GM12878 (cell line): ENCODE measurements around the gene SKAP1. TPM values are rescaled to one million over a fixed set of nuclear protein-coding genes. Genes with fewer than 3 reads are reported as not detected.
A peak's percentile ranks its signal among the peaks of the same experiment; 100 is the strongest.

Source experiments
- ATAC-seq: fragments of 200-7000 bp; cut with Tn5 transposase; 3 replicates; pipeline ENCODE4 v1.9.1; 2020; ENCODE audit warnings: mild to moderate bottlenecking, moderate library complexity
- BruUV-seq: library from RNA; stranded (reverse); fragments of 400-500 nt; replicated peaks from 2 replicates; lab custom pipeline; 2021; lab: Mats Ljungman, UMichigan
- CTCF ChIA-PET: fragments of 300-600 bp; sonication (Branson Sonifier 250); formaldehyde crosslinking; extraction: SDS; loops from one replicate; lab custom pipeline; 2021; ENCODE audit warnings: inconsistent platforms; lab: Yijun Ruan, JAX
- POLR2A ChIA-PET: fragments of 350-600 bp; formaldehyde crosslinking; extraction: SDS; loops from one replicate; lab custom pipeline; 2021; ENCODE audit warnings: inconsistent platforms; lab: Charles Lee
- RAD21 ChIA-PET: fragments of 300-600 bp; sonication (Branson Sonifier 250); formaldehyde crosslinking; loops from one replicate; lab custom pipeline; 2023; ENCODE audit warnings: antibody characterized with exemption; ENCODE audit not compliant: unreplicated experiment; lab: Charles Lee
- SMC1A ChIA-PET: fragments of 300-600 bp; sonication (Branson Sonifier 250); formaldehyde crosslinking; loops from one replicate; lab custom pipeline; 2023; ENCODE audit not compliant: unreplicated experiment, uncharacterized antibody; lab: Charles Lee
- DNase-seq: peaks from one replicate; pipeline ENCODE4 v3.0.0-alpha.2; 2011; ENCODE audit warnings: low read depth, low spot score
- FAIRE-seq: peaks from 3 replicates; lab custom pipeline; 2011; peaks lifted over from hg19 to GRCh38; lab: Jason Lieb, UNC
- H2AFZ ChIP-seq: 2 replicates; pipeline ENCODE4 v1.6.0; 2011; ENCODE audit warnings: low read depth, low read length, control low read depth; ENCODE audit not compliant: control insufficient read depth
- H3K27ac ChIP-seq: 2 replicates; pipeline ENCODE4 v1.5.1; 2011; ENCODE audit warnings: control low read depth; ENCODE audit not compliant: control insufficient read depth, insufficient read depth
- H3K27me3 ChIP-seq, 2 experiments: replicated peaks in 1 of 2; 2 replicates each; pipeline versions ENCODE4 v1.6.0 to v1.6.1; 2011; ENCODE audit warnings: low read length in 1 of 2; ENCODE audit not compliant: control insufficient read depth in 2 of 2, insufficient read depth in 2 of 2
- H3K36me3 ChIP-seq, 2 experiments: 2 replicates each; pipeline ENCODE4 v1.5.1; 2011; ENCODE audit warnings: low read length in 1 of 2; ENCODE audit not compliant: control insufficient read depth in 2 of 2, insufficient read depth in 2 of 2
- H3K4me1 ChIP-seq: 2 replicates; pipeline ENCODE4 v1.6.1; 2011; ENCODE audit warnings: mild to moderate bottlenecking, low read length, moderate library complexity, mixed read lengths; ENCODE audit not compliant: control insufficient read depth, insufficient read depth
- H3K4me2 ChIP-seq: 2 replicates; pipeline ENCODE4 v1.6.0; 2011; ENCODE audit warnings: control low read depth; ENCODE audit not compliant: control insufficient read depth, insufficient read depth
- H3K4me3 ChIP-seq: fragments of 200-600 bp; sonication (generic); 2 replicates; pipeline ENCODE4 v1.5.1; 2016
- H3K79me2 ChIP-seq: 2 replicates; pipeline ENCODE4 v1.6.0; 2011; ENCODE audit warnings: low read length; ENCODE audit not compliant: control insufficient read depth, insufficient read depth
- H3K9ac ChIP-seq: 2 replicates; pipeline ENCODE4 v1.8.0; 2011; ENCODE audit warnings: low read length, control low read depth, mixed read lengths; ENCODE audit not compliant: control insufficient read depth, insufficient read depth
- H3K9me3 ChIP-seq: replicated peaks from 3 replicates; pipeline ENCODE4 v1.5.1; 2011; ENCODE audit warnings: mild to moderate bottlenecking, low read length; ENCODE audit not compliant: control insufficient read depth, insufficient read depth
- H4K20me1 ChIP-seq: 2 replicates; pipeline ENCODE4 v1.6.0; 2011; ENCODE audit not compliant: control insufficient read depth, insufficient read depth
- BCL11A ChIP-seq: IDR thresholded peaks from 2 replicates; pipeline ENCODE4 v1.6.1; 2011; ENCODE audit warnings: low read depth, low read length
- CHD2 ChIP-seq: IDR thresholded peaks from 2 replicates; pipeline ENCODE4 v1.6.1; 2011; ENCODE audit warnings: low read depth, low read length, improper control_type of control experiment, borderline replicate concordance
- FOXM1 ChIP-seq: IDR thresholded peaks from 2 replicates; pipeline ENCODE4 v1.6.1; 2012; ENCODE audit warnings: low read depth, mild to moderate bottlenecking, inconsistent platforms, low read length, moderate library complexity
- JUNB ChIP-seq: IDR thresholded peaks from 2 replicates; pipeline ENCODE4 v1.6.1; 2016; ENCODE audit warnings: antibody characterized with exemption, mild to moderate bottlenecking
- NFIC ChIP-seq: IDR thresholded peaks from 2 replicates; pipeline ENCODE4 v1.6.1; 2012; ENCODE audit warnings: low read depth, mild to moderate bottlenecking, inconsistent platforms, low read length, moderate library complexity
- POLR2AphosphoS5 ChIP-seq: IDR thresholded peaks from 2 replicates; pipeline ENCODE4 v1.6.1; 2011; ENCODE audit warnings: mild to moderate bottlenecking, low read length, inconsistent platforms
- RUNX3 ChIP-seq: IDR thresholded peaks from 2 replicates; pipeline ENCODE4 v1.6.1; 2012; ENCODE audit warnings: low read length, inconsistent platforms
- TARDBP ChIP-seq: IDR thresholded peaks from 2 replicates; pipeline ENCODE4 v1.6.1; 2016; ENCODE audit warnings: borderline replicate concordance
- YY1 ChIP-seq: IDR thresholded peaks from 2 replicates; pipeline ENCODE4 v1.6.1; 2011; ENCODE audit warnings: low read depth, mild to moderate bottlenecking, low read length
- WGBS: methylation state at CpG from one replicate; pipeline ENCODE4 v1.1.6; 2016; ENCODE audit warnings: low lambda C conversion rate; ENCODE audit not compliant: insufficient replicate concordance, insufficient coverage; ENCODE audit errors: missing lambda C conversion rate; 5-methylcytosine and 5-hydroxymethylcytosine counted together
- in situ Hi-C: fragments of 300-500 bp; cut with MboI; formaldehyde crosslinking; loops from 9 replicates; pipeline ENCODE4 v1.14.3; 2018; ENCODE audit warnings: mixed read lengths
- intact Hi-C: fragments of 100-400 bp; cut with micrococcal nuclease; formaldehyde crosslinking; loops from one replicate; pipeline ENCODE4 v1.14.2; 2022; ENCODE audit not compliant: unreplicated experiment
- polyA plus RNA-seq, 11 experiments: library from polyadenylated mRNA; depleted of rRNA in 4 of 11; unstranded in 6 of 11; stranded (reverse) in 5 of 11; fragments of >200 nt; fragmentation: Nextera tagmentation in 4 of 11; fragmentation: Illumina TruSeq in 1 of 11; extraction: Ambion mirVana in 4 of 11; extraction: Trizol in 1 of 11; gene quantifications; 1 replicate in 1 of 11; 2 replicates in 10 of 11; pipeline versions ENCODE4 v1.2.1 to v1.2.3, GENCODE V29; 2011 to 2016; ENCODE audit warnings: inconsistent platforms in 2 of 11, missing spikeins in 2 of 11, low read depth in 1 of 11
- total RNA-seq, 4 experiments: library from RNA; depleted of rRNA in 3 of 4; stranded (reverse); fragments of >200 nt in 3 of 4; fragmentation: Illumina TruSeq in 1 of 4; extraction: Trizol in 1 of 4; gene quantifications; 2 replicates each; pipeline versions ENCODE4 v1.2.1 to v1.2.3, GENCODE V29; 2013 to 2021
- TF ChIP-seq, protein P1 (sequence below): fragments of 450-650 bp; IDR thresholded peaks from 2 replicates; pipeline ENCODE4 v1.6.1; 2017; ENCODE audit warnings: low read depth, mild to moderate bottlenecking, moderate library complexity
- TF ChIP-seq, protein P2 (sequence below): IDR thresholded peaks from 2 replicates; pipeline ENCODE4 v1.6.1; 2011; ENCODE audit warnings: borderline replicate concordance, low read depth, mild to moderate bottlenecking, moderate library complexity, low read length; ENCODE audit not compliant: insufficient read depth, poor library complexity, severe bottlenecking

The SKAP1 gene
- total and polyA plus RNA-seq, 10 of the 15 experiments (the other 5 are each of a cell fraction or from before 2014, with no cell fraction given), result 17.1 to 97.6 (median 35.9) TPM

DNA sequence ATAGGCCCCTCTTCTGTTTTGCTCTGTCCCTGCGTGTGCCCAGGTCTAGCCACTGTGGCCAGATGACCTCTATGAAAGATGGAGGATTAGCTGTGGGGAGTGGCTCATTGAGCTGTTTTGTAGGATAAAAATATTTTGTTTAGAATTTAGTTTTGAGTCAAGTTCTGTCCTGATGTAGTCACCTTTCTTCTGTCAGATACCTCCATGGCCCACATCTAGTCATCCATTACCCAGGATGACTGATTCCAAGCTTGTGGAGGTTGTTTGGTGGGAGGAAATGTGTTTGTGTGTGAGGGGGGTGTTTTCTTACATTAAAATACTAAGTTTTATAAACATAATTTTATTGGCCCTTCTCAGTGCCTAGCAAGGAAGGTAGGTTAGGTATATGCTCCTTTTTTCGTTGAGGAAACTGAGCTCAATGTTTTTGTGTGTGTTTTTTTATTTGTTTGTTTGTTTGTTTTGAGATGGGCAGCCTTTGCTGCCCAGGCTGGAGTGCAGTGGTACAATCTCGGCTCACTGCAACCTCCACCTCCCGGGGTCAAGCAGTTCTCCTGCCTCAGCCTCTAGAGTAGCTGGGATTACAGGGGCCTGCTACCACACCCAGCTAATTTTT lies 306.1 kb downstream of the SKAP1 start:
- Histone ChIP-seq H3K9ac (no peak overlapping the region), H3K4me1 (no peaks in the 10 kb centered on the region), H3K27me3 (no peaks in the 10 kb centered on the region), H3K36me3 (peaks cover 22 to 28% of the 10 kb centered on the region in 2 experiments), H2AFZ (no peak overlapping the region), H3K79me2 (peaks cover 2% of the 10 kb centered on the region), H3K27ac (no peak overlapping the region), H3K4me2 (no peak overlapping the region)
- WGBS, result 83% methylated on average over 4 of the region's 4 CpGs
- ChIA-PET CTCF (interaction anchor here (0.6 to 33.4 kb wide), 9 partner anchors 9 to 153 kb away, joined by 3 to 525 read pairs (median 7); partner anchors contain the start of gene CDK5RAP3), RAD21 (interaction anchor here (1.3 to 6.1 kb wide), 5 partner anchors 9 to 469 kb away, joined by 3 to 43 read pairs (median 4); partner anchors contain the start of genes HOXB5 and SNX11), SMC1A (interaction anchor here (0.9 to 16.1 kb wide), 10 partner anchors 9 to 46 kb away, joined by 3 to 205 read pairs (median 4); partner anchors contain the start of gene SNX11)
- intact Hi-C loops, result no loop called here
- TF ChIP-seq NFIC (peak; percentile 47; the same call in 1 of the 2 replicates), BCL11A (peak; percentile 33; the same call in 1 of the 2 replicates), JUNB (peak; percentile 66), YY1 (no peak), FOXM1 (0 out of 2 replicates have a peak, but pooled peaks have one; percentile 25), RUNX3 (peak; percentile 48), POLR2AphosphoS5 (0 out of 2 replicates have a peak, but pooled peaks have one; percentile 20), TARDBP (no peak), CHD2 (no peak)
- TF ChIP-seq, protein P1, sequence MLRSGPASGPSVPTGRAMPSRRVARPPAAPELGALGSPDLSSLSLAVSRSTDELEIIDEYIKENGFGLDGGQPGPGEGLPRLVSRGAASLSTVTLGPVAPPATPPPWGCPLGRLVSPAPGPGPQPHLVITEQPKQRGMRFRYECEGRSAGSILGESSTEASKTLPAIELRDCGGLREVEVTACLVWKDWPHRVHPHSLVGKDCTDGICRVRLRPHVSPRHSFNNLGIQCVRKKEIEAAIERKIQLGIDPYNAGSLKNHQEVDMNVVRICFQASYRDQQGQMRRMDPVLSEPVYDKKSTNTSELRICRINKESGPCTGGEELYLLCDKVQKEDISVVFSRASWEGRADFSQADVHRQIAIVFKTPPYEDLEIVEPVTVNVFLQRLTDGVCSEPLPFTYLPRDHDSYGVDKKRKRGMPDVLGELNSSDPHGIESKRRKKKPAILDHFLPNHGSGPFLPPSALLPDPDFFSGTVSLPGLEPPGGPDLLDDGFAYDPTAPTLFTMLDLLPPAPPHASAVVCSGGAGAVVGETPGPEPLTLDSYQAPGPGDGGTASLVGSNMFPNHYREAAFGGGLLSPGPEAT, result no peak
- TF ChIP-seq, protein P2, sequence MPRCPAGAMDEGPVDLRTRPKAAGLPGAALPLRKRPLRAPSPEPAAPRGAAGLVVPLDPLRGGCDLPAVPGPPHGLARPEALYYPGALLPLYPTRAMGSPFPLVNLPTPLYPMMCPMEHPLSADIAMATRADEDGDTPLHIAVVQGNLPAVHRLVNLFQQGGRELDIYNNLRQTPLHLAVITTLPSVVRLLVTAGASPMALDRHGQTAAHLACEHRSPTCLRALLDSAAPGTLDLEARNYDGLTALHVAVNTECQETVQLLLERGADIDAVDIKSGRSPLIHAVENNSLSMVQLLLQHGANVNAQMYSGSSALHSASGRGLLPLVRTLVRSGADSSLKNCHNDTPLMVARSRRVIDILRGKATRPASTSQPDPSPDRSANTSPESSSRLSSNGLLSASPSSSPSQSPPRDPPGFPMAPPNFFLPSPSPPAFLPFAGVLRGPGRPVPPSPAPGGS, result peak; percentile 12
- TF ChIP-seq, all 136 proteins: peak for 7
- peaks cover 2% of the 10 kb centered on the region; the same call in 1 of the 2 replicates for H4K20me1 ChIP-seq
- POLR2A ChIA-PET, result interaction anchor here (1.0 to 3.0 kb wide), 6 partner anchors 10 to 26 kb away, joined by 3 to 20 read pairs (median 6); partner anchors contain the start of gene SNX11
- no peak for FAIRE-seq
- no peak overlapping the region for H3K4me3 ChIP-seq
- no peak; the same call in 2 of the 3 replicates for ATAC-seq
- no TSS peak for BruUV-seq
- H3K9me3 ChIP-seq, result no peaks in the 10 kb centered on the region
- DNase-seq, result no peak
- in situ Hi-C loops, result no loop called here
